K562 (cell line): ENCODE results near the gene CEP19. TPM values are rescaled to one million over a fixed set of nuclear protein-coding genes. Genes with fewer than 3 reads are reported as not detected.

Experiments
- DEAF1 ChIP-seq: fragments of 450-650 bp; formaldehyde crosslinking; IDR thresholded peaks from 2 replicates; pipeline ENCODE4 v1.4.0; 2020; ENCODE audit warnings: mild to moderate bottlenecking, moderate library complexity
- DPF2 ChIP-seq: fragments of 450-650 bp; IDR thresholded peaks from 2 replicates; pipeline ENCODE4 v1.6.1; 2016
- LCOR ChIP-seq: sonication (generic); formaldehyde crosslinking; IDR thresholded peaks from 2 replicates; pipeline ENCODE4 v1.8.0; 2022; ENCODE audit warnings: mild to moderate bottlenecking, missing genetic modification reagents
- MGA ChIP-seq: fragments of 450-650 bp; IDR thresholded peaks from 2 replicates; pipeline ENCODE4 v1.6.1; 2016; ENCODE audit warnings: mild to moderate bottlenecking, moderate library complexity
- MTA2 ChIP-seq: fragments of 450-650 bp; IDR thresholded peaks from 2 replicates; pipeline ENCODE4 v1.6.1; 2016; ENCODE audit warnings: low read depth
- MXD1 ChIP-seq: fragments of 250-450 bp; sonication (Bioruptor Pico); IDR thresholded peaks from 2 replicates; pipeline ENCODE4 v1.8.0; 2021; ENCODE audit warnings: borderline replicate concordance, mild to moderate bottlenecking, moderate library complexity; ENCODE audit not compliant: poor library complexity, severe bottlenecking
- NCOA4 ChIP-seq: fragments of 450-650 bp; IDR thresholded peaks from 2 replicates; pipeline ENCODE4 v1.6.1; 2018; ENCODE audit warnings: mild to moderate bottlenecking; ENCODE audit not compliant: partially characterized antibody
- PATZ1 ChIP-seq: fragments of 250-450 bp; sonication (Bioruptor Pico); IDR thresholded peaks from 2 replicates; pipeline ENCODE4 v1.5.0; 2020; ENCODE audit warnings: mild to moderate bottlenecking, borderline replicate concordance
- PCBP2 ChIP-seq: fragments of 200-400 bp; formaldehyde crosslinking; IDR thresholded peaks from 2 replicates; pipeline ENCODE4 v1.6.1; 2018; ENCODE audit warnings: low read length, low read depth, mild to moderate bottlenecking, moderate library complexity; ENCODE audit not compliant: poor library complexity, severe bottlenecking
- PYGO2 ChIP-seq: fragments of 450-650 bp; IDR thresholded peaks from 2 replicates; pipeline ENCODE4 v1.6.1; 2016; ENCODE audit warnings: mild to moderate bottlenecking, missing genetic modification characterization, moderate library complexity, missing compliant biosample characterization
- TFAM ChIP-seq: fragments of 250-450 bp; sonication (Bioruptor Pico); conservative IDR thresholded peaks from 2 replicates; pipeline ENCODE4 v1.5.0; 2021; ENCODE audit warnings: mild to moderate bottlenecking, moderate library complexity
- polyA plus RNA-seq, 8 experiments: library from polyadenylated mRNA; depleted of rRNA in 4 of 8; stranded (reverse) in 5 of 8; unstranded in 3 of 8; fragments of >200 nt; fragmentation: Nextera tagmentation in 2 of 8; fragmentation: Illumina TruSeq in 1 of 8; extraction: Ambion mirVana in 2 of 8; extraction: Trizol in 1 of 8; gene quantifications; 2 replicates each; pipeline versions ENCODE4 v1.2.1 to v1.2.3, GENCODE V29; 2011 to 2014; ENCODE audit warnings: inconsistent platforms in 1 of 8, missing spikeins in 1 of 8
- total RNA-seq, 7 experiments: library from RNA; depleted of rRNA in 6 of 7; stranded (reverse); fragments of >200 nt in 6 of 7; fragmentation: Illumina TruSeq in 2 of 7; extraction: Trizol in 2 of 7; gene quantifications; 2 replicates each; pipeline versions ENCODE4 v1.2.1 to v1.2.3, GENCODE V29; 2011 to 2021; ENCODE audit warnings: low replicate concordance in 1 of 7

Gene CEP19
- total and polyA plus RNA-seq, 9 of the 15 experiments (the other 6 are each of a cell fraction or from before 2014, with no cell fraction given) = 2.5 to 4.5 (median 3.7) TPM

GRCh38 chr3:196739671-196740480, 27.8 kb upstream of the CEP19 start, which contains the start of gene PAK2 (continued):
- TF ChIP-seq PATZ1 (CRISPR knock-in tag) (peak; percentile 69; the same call in 1 of the 2 replicates), DPF2 (no peak), MGA (no peak), MXD1 (CRISPR knock-in tag) (no peak), LCOR (CRISPR knock-in tag) (peak; percentile 49; the same call in 1 of the 2 replicates), PYGO2 (tag) (no peak), PCBP2 (peak; percentile 52), NCOA4 (no peak), TFAM (CRISPR knock-in tag) (no peak), DEAF1 (CRISPR knock-in tag) (no peak), MTA2 (no peak)
